Neural cell (in vitro differentiated cells): ENCODE results near the gene PWWP2A.

Experiments
- EP300 ChIP-seq: fragments of 450-650 bp; conservative IDR thresholded peaks from 2 replicates; pipeline ENCODE4 v1.6.1; 2014; ENCODE audit warnings: antibody characterized with exemption, mild to moderate bottlenecking, moderate library complexity; ENCODE audit not compliant: poor library complexity, severe bottlenecking
- POLR2AphosphoS5 ChIP-seq: IDR thresholded peaks from 2 replicates; pipeline ENCODE4 v1.6.1; 2012
- RAD21 ChIP-seq: fragments of 450-650 bp; conservative IDR thresholded peaks from 2 replicates; pipeline ENCODE4 v1.6.1; 2014; ENCODE audit warnings: antibody characterized with exemption, mild to moderate bottlenecking, moderate library complexity
- SMC3 ChIP-seq: fragments of 450-650 bp; conservative IDR thresholded peaks from 2 replicates; pipeline ENCODE4 v1.6.1; 2014; ENCODE audit warnings: antibody characterized with exemption, mild to moderate bottlenecking, moderate library complexity; ENCODE audit not compliant: poor library complexity
- TF ChIP-seq, protein P1 (sequence below): fragments of 450-650 bp; IDR thresholded peaks from 2 replicates; pipeline ENCODE4 v1.5.1; 2014; ENCODE audit warnings: antibody characterized with exemption, mild to moderate bottlenecking, moderate library complexity; ENCODE audit not compliant: poor library complexity, severe bottlenecking
- TF ChIP-seq, protein P2 (sequence below): IDR thresholded peaks from 2 replicates; pipeline ENCODE4 v1.6.1; 2012; ENCODE audit warnings: borderline replicate concordance

DNA sequence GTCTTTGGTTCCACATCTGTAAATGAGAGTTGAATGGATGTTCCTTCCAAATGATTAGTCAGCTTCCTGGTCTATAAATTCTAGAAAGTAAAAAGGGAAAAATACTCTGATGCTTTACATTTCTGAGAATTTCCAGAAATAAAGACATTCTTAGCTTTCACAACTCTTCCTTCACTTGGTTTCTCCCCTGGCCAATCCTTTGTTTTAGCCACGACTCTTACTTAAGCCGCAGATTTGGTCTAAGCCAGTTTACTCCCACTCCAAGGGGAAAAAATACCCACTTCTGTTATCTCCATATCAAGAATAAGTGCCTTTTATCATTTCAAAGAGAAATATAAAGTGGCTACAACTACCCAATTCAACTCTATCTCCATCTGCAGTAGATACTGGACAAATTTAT lies 29.7 kb downstream of the PWWP2A start:
- no peak for TF ChIP-seq POLR2AphosphoS5
- no peak for TF ChIP-seq RAD21
- TF ChIP-seq, protein P1, sequence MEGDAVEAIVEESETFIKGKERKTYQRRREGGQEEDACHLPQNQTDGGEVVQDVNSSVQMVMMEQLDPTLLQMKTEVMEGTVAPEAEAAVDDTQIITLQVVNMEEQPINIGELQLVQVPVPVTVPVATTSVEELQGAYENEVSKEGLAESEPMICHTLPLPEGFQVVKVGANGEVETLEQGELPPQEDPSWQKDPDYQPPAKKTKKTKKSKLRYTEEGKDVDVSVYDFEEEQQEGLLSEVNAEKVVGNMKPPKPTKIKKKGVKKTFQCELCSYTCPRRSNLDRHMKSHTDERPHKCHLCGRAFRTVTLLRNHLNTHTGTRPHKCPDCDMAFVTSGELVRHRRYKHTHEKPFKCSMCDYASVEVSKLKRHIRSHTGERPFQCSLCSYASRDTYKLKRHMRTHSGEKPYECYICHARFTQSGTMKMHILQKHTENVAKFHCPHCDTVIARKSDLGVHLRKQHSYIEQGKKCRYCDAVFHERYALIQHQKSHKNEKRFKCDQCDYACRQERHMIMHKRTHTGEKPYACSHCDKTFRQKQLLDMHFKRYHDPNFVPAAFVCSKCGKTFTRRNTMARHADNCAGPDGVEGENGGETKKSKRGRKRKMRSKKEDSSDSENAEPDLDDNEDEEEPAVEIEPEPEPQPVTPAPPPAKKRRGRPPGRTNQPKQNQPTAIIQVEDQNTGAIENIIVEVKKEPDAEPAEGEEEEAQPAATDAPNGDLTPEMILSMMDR = no peak
- TF ChIP-seq, protein P2, sequence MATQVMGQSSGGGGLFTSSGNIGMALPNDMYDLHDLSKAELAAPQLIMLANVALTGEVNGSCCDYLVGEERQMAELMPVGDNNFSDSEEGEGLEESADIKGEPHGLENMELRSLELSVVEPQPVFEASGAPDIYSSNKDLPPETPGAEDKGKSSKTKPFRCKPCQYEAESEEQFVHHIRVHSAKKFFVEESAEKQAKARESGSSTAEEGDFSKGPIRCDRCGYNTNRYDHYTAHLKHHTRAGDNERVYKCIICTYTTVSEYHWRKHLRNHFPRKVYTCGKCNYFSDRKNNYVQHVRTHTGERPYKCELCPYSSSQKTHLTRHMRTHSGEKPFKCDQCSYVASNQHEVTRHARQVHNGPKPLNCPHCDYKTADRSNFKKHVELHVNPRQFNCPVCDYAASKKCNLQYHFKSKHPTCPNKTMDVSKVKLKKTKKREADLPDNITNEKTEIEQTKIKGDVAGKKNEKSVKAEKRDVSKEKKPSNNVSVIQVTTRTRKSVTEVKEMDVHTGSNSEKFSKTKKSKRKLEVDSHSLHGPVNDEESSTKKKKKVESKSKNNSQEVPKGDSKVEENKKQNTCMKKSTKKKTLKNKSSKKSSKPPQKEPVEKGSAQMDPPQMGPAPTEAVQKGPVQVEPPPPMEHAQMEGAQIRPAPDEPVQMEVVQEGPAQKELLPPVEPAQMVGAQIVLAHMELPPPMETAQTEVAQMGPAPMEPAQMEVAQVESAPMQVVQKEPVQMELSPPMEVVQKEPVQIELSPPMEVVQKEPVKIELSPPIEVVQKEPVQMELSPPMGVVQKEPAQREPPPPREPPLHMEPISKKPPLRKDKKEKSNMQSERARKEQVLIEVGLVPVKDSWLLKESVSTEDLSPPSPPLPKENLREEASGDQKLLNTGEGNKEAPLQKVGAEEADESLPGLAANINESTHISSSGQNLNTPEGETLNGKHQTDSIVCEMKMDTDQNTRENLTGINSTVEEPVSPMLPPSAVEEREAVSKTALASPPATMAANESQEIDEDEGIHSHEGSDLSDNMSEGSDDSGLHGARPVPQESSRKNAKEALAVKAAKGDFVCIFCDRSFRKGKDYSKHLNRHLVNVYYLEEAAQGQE = no peak
- no peak for TF ChIP-seq EP300
- no peak for TF ChIP-seq SMC3
